HepG2 (cell line): ENCODE results near the gene PPP1R13B. TPM values are rescaled to one million over a fixed set of nuclear protein-coding genes. Genes with fewer than 3 reads are reported as not detected.

ENCODE experiments used
- CREM ChIP-seq, 2 experiments: sonication (generic) in 1 of 2; formaldehyde crosslinking in 1 of 2; IDR thresholded peaks; 2 replicates each; pipeline versions ENCODE4 v1.4.0 to v1.6.1; 2016 to 2020; ENCODE audit warnings: antibody characterized with exemption in 1 of 2, mild to moderate bottlenecking in 1 of 2, missing genetic modification reagents in 1 of 2
- CTCF ChIP-seq: sonication (generic); formaldehyde crosslinking; IDR thresholded peaks from 2 replicates; pipeline ENCODE4 v1.5.0; 2020; ENCODE audit warnings: mild to moderate bottlenecking, missing genetic modification reagents, moderate library complexity
- HHEX ChIP-seq: IDR thresholded peaks from 2 replicates; pipeline ENCODE4 v1.6.1; 2016; ENCODE audit warnings: control low read depth
- KAT8 ChIP-seq: IDR thresholded peaks from 2 replicates; pipeline ENCODE4 v1.6.1; 2016; ENCODE audit warnings: missing genetic modification reagents, missing compliant biosample characterization
- KDM1A ChIP-seq: IDR thresholded peaks from 2 replicates; pipeline ENCODE4 v1.6.1; 2016; ENCODE audit warnings: missing compliant biosample characterization
- NFE2L1 ChIP-seq: sonication (generic); formaldehyde crosslinking; IDR thresholded peaks from 2 replicates; pipeline ENCODE4 v1.4.0; 2020; ENCODE audit warnings: missing genetic modification reagents, mild to moderate bottlenecking, borderline replicate concordance
- RBAK ChIP-seq: sonication (generic); formaldehyde crosslinking; IDR thresholded peaks from 2 replicates; pipeline ENCODE4 v1.5.1; 2020; ENCODE audit warnings: mild to moderate bottlenecking, missing genetic modification reagents
- ZNF33B ChIP-seq: sonication (generic); formaldehyde crosslinking; IDR thresholded peaks from 2 replicates; pipeline ENCODE4 v1.5.1; 2020; ENCODE audit warnings: mild to moderate bottlenecking, missing genetic modification reagents
- ZNF354B ChIP-seq: sonication (generic); formaldehyde crosslinking; IDR thresholded peaks from 2 replicates; pipeline ENCODE4 v1.8.0; 2022; ENCODE audit warnings: mild to moderate bottlenecking, missing genetic modification reagents
- ZNF558 ChIP-seq: sonication (generic); formaldehyde crosslinking; IDR thresholded peaks from 2 replicates; pipeline ENCODE4 v1.9.0; 2022; ENCODE audit warnings: mild to moderate bottlenecking, missing genetic modification reagents, borderline replicate concordance
- ZNF766 ChIP-seq: sonication (generic); formaldehyde crosslinking; IDR thresholded peaks from 2 replicates; pipeline ENCODE4 v1.5.0; 2020; ENCODE audit warnings: missing genetic modification reagents, borderline replicate concordance
- polyA plus RNA-seq, 8 experiments: library from polyadenylated mRNA; depleted of rRNA in 3 of 8; stranded (reverse) in 7 of 8; unstranded in 1 of 8; fragments of >200 nt; fragmentation: Illumina TruSeq in 4 of 8; extraction: Trizol in 4 of 8; gene quantifications; 2 replicates each; pipeline versions ENCODE4 v1.2.1 to v1.2.3, GENCODE V29; 2011 to 2016; ENCODE audit warnings: low read depth in 4 of 8, missing spikeins in 1 of 8, mixed read lengths in 1 of 8; ENCODE audit not compliant: insufficient read depth in 1 of 8
- total RNA-seq, 5 experiments: library from RNA; depleted of rRNA; stranded (reverse); fragments of >200 nt; fragmentation: Illumina TruSeq; extraction: Trizol; gene quantifications; 2 replicates each; pipeline ENCODE4 v1.2.3, GENCODE V29; 2016; ENCODE audit warnings: low read depth in 1 of 5
- TF ChIP-seq, protein P1 (sequence below): sonication (generic); formaldehyde crosslinking; IDR thresholded peaks from 2 replicates; pipeline ENCODE4 v1.4.0; 2020; ENCODE audit warnings: missing genetic modification reagents, borderline replicate concordance
- TF ChIP-seq, protein P2 (sequence below): sonication (generic); formaldehyde crosslinking; IDR thresholded peaks from 2 replicates; pipeline ENCODE4 v1.4.0; 2020; ENCODE audit warnings: missing genetic modification reagents, borderline replicate concordance

Gene PPP1R13B
- total and polyA plus RNA-seq, 2 of the 13 experiments (the other 11 are each of a cell fraction or from before 2014, with no cell fraction given) = 4.6 to 9.4 TPM

DNA sequence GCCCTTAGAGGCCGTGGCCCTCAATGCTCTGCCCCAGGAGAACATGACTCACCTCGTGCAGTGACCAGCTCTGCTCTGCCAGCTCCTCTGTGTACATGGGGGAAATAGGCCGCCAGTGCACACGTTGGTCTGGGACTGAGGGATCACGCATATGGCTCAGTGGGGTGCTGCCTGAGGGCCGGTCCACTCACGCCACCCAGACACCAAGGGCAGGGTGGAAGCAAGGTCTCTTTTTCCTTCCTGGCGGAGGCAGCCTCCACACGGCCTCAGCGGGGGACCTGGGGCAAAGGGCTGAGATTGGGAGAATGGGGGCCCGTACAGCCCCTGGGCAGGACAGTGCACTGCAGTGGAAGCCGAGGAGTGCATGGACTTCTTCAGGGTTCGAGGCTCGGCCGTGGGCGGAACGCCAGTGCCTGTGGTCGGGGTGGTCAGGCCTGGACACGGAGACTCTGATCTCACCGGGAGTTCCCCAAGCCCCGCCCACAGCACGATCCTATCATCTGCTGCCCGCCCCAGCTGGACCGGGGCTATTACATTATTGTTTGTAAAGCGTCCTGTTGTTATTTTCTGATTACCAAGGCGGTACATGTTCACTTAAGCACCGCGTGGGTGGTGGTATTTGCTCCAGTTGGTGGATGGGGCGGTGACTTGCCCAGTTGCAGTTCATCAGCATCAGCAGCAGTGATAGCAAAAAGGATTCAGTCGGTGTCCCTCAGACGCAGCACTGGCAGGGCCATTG, 42.1 kb upstream of the PPP1R13B start (continued):
- TF ChIP-seq ZNF354B (CRISPR knock-in tag) = no peak
- TF ChIP-seq HHEX (CRISPR knock-in tag) = no peak
- TF ChIP-seq ZNF33B (CRISPR knock-in tag) = no peak
- TF ChIP-seq, protein P1, sequence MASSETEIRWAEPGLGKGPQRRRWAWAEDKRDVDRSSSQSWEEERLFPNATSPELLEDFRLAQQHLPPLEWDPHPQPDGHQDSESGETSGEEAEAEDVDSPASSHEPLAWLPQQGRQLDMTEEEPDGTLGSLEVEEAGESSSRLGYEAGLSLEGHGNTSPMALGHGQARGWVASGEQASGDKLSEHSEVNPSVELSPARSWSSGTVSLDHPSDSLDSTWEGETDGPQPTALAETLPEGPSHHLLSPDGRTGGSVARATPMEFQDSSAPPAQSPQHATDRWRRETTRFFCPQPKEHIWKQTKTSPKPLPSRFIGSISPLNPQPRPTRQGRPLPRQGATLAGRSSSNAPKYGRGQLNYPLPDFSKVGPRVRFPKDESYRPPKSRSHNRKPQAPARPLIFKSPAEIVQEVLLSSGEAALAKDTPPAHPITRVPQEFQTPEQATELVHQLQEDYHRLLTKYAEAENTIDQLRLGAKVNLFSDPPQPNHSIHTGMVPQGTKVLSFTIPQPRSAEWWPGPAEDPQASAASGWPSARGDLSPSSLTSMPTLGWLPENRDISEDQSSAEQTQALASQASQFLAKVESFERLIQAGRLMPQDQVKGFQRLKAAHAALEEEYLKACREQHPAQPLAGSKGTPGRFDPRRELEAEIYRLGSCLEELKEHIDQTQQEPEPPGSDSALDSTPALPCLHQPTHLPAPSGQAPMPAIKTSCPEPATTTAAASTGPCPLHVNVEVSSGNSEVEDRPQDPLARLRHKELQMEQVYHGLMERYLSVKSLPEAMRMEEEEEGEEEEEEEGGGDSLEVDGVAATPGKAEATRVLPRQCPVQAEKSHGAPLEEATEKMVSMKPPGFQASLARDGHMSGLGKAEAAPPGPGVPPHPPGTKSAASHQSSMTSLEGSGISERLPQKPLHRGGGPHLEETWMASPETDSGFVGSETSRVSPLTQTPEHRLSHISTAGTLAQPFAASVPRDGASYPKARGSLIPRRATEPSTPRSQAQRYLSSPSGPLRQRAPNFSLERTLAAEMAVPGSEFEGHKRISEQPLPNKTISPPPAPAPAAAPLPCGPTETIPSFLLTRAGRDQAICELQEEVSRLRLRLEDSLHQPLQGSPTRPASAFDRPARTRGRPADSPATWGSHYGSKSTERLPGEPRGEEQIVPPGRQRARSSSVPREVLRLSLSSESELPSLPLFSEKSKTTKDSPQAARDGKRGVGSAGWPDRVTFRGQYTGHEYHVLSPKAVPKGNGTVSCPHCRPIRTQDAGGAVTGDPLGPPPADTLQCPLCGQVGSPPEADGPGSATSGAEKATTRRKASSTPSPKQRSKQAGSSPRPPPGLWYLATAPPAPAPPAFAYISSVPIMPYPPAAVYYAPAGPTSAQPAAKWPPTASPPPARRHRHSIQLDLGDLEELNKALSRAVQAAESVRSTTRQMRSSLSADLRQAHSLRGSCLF (CRISPR knock-in tag) = no peak
- peak; percentile 41; the same call in 1 of the 2 replicates for TF ChIP-seq RBAK
- TF ChIP-seq KAT8 (CRISPR knock-in tag) = peak; percentile 47; the same call in 1 of the 2 replicates
- peak; percentile 61; the same call in 1 of the 2 replicates for TF ChIP-seq ZNF558 (CRISPR knock-in tag)
- TF ChIP-seq, protein P2, sequence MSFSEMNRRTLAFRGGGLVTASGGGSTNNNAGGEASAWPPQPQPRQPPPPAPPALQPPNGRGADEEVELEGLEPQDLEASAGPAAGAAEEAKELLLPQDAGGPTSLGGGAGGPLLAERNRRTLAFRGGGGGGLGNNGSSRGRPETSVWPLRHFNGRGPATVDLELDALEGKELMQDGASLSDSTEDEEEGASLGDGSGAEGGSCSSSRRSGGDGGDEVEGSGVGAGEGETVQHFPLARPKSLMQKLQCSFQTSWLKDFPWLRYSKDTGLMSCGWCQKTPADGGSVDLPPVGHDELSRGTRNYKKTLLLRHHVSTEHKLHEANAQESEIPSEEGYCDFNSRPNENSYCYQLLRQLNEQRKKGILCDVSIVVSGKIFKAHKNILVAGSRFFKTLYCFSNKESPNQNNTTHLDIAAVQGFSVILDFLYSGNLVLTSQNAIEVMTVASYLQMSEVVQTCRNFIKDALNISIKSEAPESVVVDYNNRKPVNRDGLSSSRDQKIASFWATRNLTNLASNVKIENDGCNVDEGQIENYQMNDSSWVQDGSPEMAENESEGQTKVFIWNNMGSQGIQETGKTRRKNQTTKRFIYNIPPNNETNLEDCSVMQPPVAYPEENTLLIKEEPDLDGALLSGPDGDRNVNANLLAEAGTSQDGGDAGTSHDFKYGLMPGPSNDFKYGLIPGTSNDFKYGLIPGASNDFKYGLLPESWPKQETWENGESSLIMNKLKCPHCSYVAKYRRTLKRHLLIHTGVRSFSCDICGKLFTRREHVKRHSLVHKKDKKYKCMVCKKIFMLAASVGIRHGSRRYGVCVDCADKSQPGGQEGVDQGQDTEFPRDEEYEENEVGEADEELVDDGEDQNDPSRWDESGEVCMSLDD (CRISPR knock-in tag) = no peak
- no peak for TF ChIP-seq CREM (IDR thresholded peaks at IDR 0.05)
- no peak for TF ChIP-seq CREM (CRISPR knock-in tag; IDR thresholded peaks at IDR 0.05)
- TF ChIP-seq ZNF766 (CRISPR knock-in tag) = 0 out of 2 replicates have a peak, but pooled peaks have one; percentile 71
- no peak for TF ChIP-seq NFE2L1 (CRISPR knock-in tag)
- no peak for TF ChIP-seq KDM1A (CRISPR knock-in tag)
- TF ChIP-seq CTCF = 0 out of 2 replicates have a peak, but pooled peaks have one; percentile 7
